Panc1 (cell line): ENCODE results near the gene HLA-DRB5. TPM values are rescaled to one million over a fixed set of nuclear protein-coding genes. Genes with fewer than 3 reads are reported as not detected.

Experiments used
- ATAC-seq: fragments of 200-7000 bp; cut with Tn5 transposase; 2 replicates; pipeline ENCODE4 v1.9.1; 2020; ENCODE audit warnings: mild to moderate bottlenecking, moderate library complexity
- BruUV-seq: library from RNA; stranded (reverse); fragments of 400-500 nt; replicated peaks from 2 replicates; lab custom pipeline; 2021; lab: Mats Ljungman, UMichigan
- CTCF ChIA-PET: fragments of 300-600 bp; sonication (Branson Sonifier 250); formaldehyde crosslinking; loops from one replicate; lab custom pipeline; 2022; ENCODE audit warnings: antibody characterized with exemption; lab: Charles Lee
- POLR2A ChIA-PET: fragments of 300-600 bp; sonication (Branson Sonifier 250); formaldehyde crosslinking; loops from one replicate; lab custom pipeline; 2022; ENCODE audit warnings: antibody characterized with exemption; lab: Charles Lee
- DNase-seq: peaks from one replicate; pipeline ENCODE4 v3.0.0-alpha.2; 2010; ENCODE audit warnings: low read depth, low spot score
- H3K27ac ChIP-seq: 2 replicates; pipeline ENCODE4 v1.5.1; 2011; ENCODE audit warnings: mild to moderate bottlenecking, low read length, inconsistent platforms
- H3K27me3 ChIP-seq: fragments of 200-500 bp; sonication (Bioruptor generic); 2 replicates; pipeline ENCODE4 v1.6.0; 2014; ENCODE audit warnings: low read length, inconsistent platforms; ENCODE audit not compliant: control insufficient read depth, insufficient read depth
- H3K36me3 ChIP-seq: fragments of 200-500 bp; sonication (Bioruptor generic); 2 replicates; pipeline ENCODE4 v1.5.1; 2014; ENCODE audit warnings: inconsistent platforms, mild to moderate bottlenecking, low read length, moderate library complexity; ENCODE audit not compliant: control insufficient read depth, insufficient read depth
- H3K4me1 ChIP-seq: 2 replicates; pipeline ENCODE4 v1.5.1; 2011; ENCODE audit warnings: inconsistent platforms, mild to moderate bottlenecking, low read length, moderate library complexity; ENCODE audit not compliant: control insufficient read depth, insufficient read depth
- H3K4me3 ChIP-seq, 2 experiments: 2 replicates each; pipeline ENCODE4 v1.5.1; 2011 to 2012; ENCODE audit warnings: low read depth in 2 of 2, low read length in 2 of 2, mild to moderate bottlenecking in 2 of 2, inconsistent platforms in 1 of 2, moderate library complexity in 1 of 2
- H3K9me3 ChIP-seq: fragments of 200-500 bp; sonication (Bioruptor generic); 2 replicates; pipeline ENCODE4 v1.5.1; 2014; ENCODE audit warnings: low read depth, mild to moderate bottlenecking, inconsistent platforms, low read length, moderate library complexity; ENCODE audit not compliant: control insufficient read depth, insufficient read depth
- CTCF ChIP-seq: fragments of 450-650 bp; IDR thresholded peaks from 2 replicates; pipeline ENCODE4 v1.5.1; 2017; ENCODE audit warnings: mild to moderate bottlenecking
- POLR2AphosphoS5 ChIP-seq: IDR thresholded peaks from 2 replicates; pipeline ENCODE4 v1.6.1; 2012; ENCODE audit warnings: mild to moderate bottlenecking, low read depth, low read length, moderate library complexity
- REST ChIP-seq, 2 experiments: IDR thresholded peaks; 2 replicates each; pipeline ENCODE4 v1.6.1; 2011 to 2012; ENCODE audit warnings: low read depth in 2 of 2, control low read depth in 1 of 2, low read length in 1 of 2, mild to moderate bottlenecking in 1 of 2, moderate library complexity in 1 of 2; ENCODE audit not compliant: insufficient read depth in 1 of 2
- SIN3A ChIP-seq: IDR thresholded peaks from 2 replicates; pipeline ENCODE4 v1.6.1; 2012; ENCODE audit warnings: low read depth, mild to moderate bottlenecking, low read length, moderate library complexity, borderline replicate concordance; ENCODE audit not compliant: insufficient read depth
- TCF7L2 ChIP-seq: IDR thresholded peaks from 2 replicates; pipeline ENCODE4 v1.6.1; 2011; ENCODE audit warnings: mild to moderate bottlenecking, low read depth, low read length, inconsistent platforms
- in situ Hi-C: cut with HindIII; loops from 2 replicates; pipeline ENCODE4 v1.10.0; 2016; ENCODE audit warnings: low sequenced_read_pairs, low pct_unique_long_range_greater_than_20kb
- intact Hi-C: fragments of 100-400 bp; cut with micrococcal nuclease; formaldehyde crosslinking; loops from one replicate; pipeline ENCODE4 v1.10.0; 2022; ENCODE audit not compliant: unreplicated experiment
- total RNA-seq: library from RNA; stranded (reverse); gene quantifications from one replicate; pipeline ENCODE4 v1.2.1, GENCODE V29; 2021; ENCODE audit not compliant: unreplicated experiment

HLA-DRB5 gene
- total RNA-seq, 1 experiment from 2014 or later = not detected

- POLR2A ChIA-PET = no interaction called here
- in situ Hi-C loops = no loop called here
- Histone ChIP-seq H3K27me3 (no peaks in the 10 kb centered on the region), H3K4me3 (no peak overlapping the region), H3K36me3 (no peaks in the 10 kb centered on the region), H3K9me3 (no peaks in the 10 kb centered on the region), H3K27ac (no peak overlapping the region), H3K4me1 (no peaks in the 10 kb centered on the region)
- ATAC-seq (no peak), DNase-seq (no peak)
- BruUV-seq = no TSS peak
- CTCF ChIA-PET = no interaction called here
- intact Hi-C loops = no loop called here
- no peak for TF ChIP-seq POLR2AphosphoS5
- no peak for TF ChIP-seq CTCF
- TF ChIP-seq TCF7L2 = no peak
- no peak for TF ChIP-seq REST (IDR thresholded peaks at IDR 0.05; ENCODE audit: insufficient read depth in 1 of 2, low read depth in 2 of 2, low read length in 1 of 2)
Observed at GRCh38 chr6:32501016-32501415, 29.1 kb downstream of the HLA-DRB5 start.

- Histone ChIP-seq H3K36me3 (no peaks in the 10 kb centered on the region), H3K27ac (no peak overlapping the region), H3K4me1 (no peaks in the 10 kb centered on the region), H3K4me3 (no peak overlapping the region), H3K27me3 (no peaks in the 10 kb centered on the region), H3K9me3 (no peaks in the 10 kb centered on the region)
- no TSS peak for BruUV-seq
- ChIA-PET CTCF (no interaction called here), POLR2A (no interaction called here)
- TF ChIP-seq TCF7L2 (no peak), POLR2AphosphoS5 (no peak)
- DNase-seq = no peak
- no peak for ATAC-seq
- intact Hi-C loops = no loop called here
- in situ Hi-C loops = no loop called here
Observed at GRCh38 chr6:32492351-32492750, 37.7 kb downstream of the HLA-DRB5 start.

GRCh38 chr6:32491700-32492099 is 38.4 kb downstream of the HLA-DRB5 start:
- DNase-seq = no peak
- Histone ChIP-seq H3K4me1 (no peaks in the 10 kb centered on the region), H3K9me3 (no peaks in the 10 kb centered on the region), H3K27me3 (no peaks in the 10 kb centered on the region), H3K4me3 (no peak overlapping the region), H3K36me3 (no peaks in the 10 kb centered on the region), H3K27ac (no peak overlapping the region)
- no peak for ATAC-seq
- ChIA-PET POLR2A (no interaction called here), CTCF (no interaction called here)
- BruUV-seq = no TSS peak
- intact Hi-C loops (no loop called here), in situ Hi-C loops (no loop called here)
- no peak for TF ChIP-seq TCF7L2
- no peak for TF ChIP-seq CTCF
- TF ChIP-seq SIN3A = no peak
- TF ChIP-seq POLR2AphosphoS5 = no peak
- no peak for TF ChIP-seq REST (IDR thresholded peaks at IDR 0.05; ENCODE audit: insufficient read depth in 1 of 2, low read depth in 2 of 2, low read length in 1 of 2)
